HG02852 (cell line): ENCODE data around the gene ARL6IP5.

Experiments
- ATAC-seq: cut with Tn5 transposase; IDR thresholded peaks from one replicate; pipeline ENCODE4 v1.9.1; 2021; ENCODE audit warnings: mild to moderate bottlenecking, moderate library complexity; ENCODE audit not compliant: unreplicated experiment

Gene ARL6IP5

GRCh38 chr3:69085833-69086722 is 1.3 kb downstream of the ARL6IP5 start:
- ATAC-seq: no peak

- no peak for ATAC-seq
Observed at GRCh38 chr3:69087030-69087791, 2.5 kb downstream of the ARL6IP5 start.

- ATAC-seq: peak; percentile 15
Observed at GRCh38 chr3:69088063-69088462, 3.3 kb downstream of the ARL6IP5 start.

GRCh38 chr3:69090021-69090420 is 5.3 kb downstream of the ARL6IP5 start:
- ATAC-seq: no peak

GRCh38 chr3:69091389-69092029 is 6.8 kb downstream of the ARL6IP5 start:
- ATAC-seq: no peak

- ATAC-seq: peak; percentile 67
Observed at GRCh38 chr3:69092030-69092516, 7.3 kb downstream of the ARL6IP5 start.

GRCh38 chr3:69094467-69095205 is 9.9 kb downstream of the ARL6IP5 start:
- no peak for ATAC-seq

GRCh38 chr3:69095636-69096035 is 10.9 kb downstream of the ARL6IP5 start:
- no peak for ATAC-seq

GRCh38 chr3:69096299-69096698 is 11.6 kb downstream of the ARL6IP5 start:
- no peak for ATAC-seq

GRCh38 chr3:69097407-69098086 is 12.8 kb downstream of the ARL6IP5 start:
- no peak for ATAC-seq

- ATAC-seq: no peak
Observed at GRCh38 chr3:69099576-69099975, 14.8 kb downstream of the ARL6IP5 start.

- no peak for ATAC-seq
Observed at GRCh38 chr3:69102384-69102783, 17.6 kb downstream of the ARL6IP5 start.

- ATAC-seq: no peak
Observed at GRCh38 chr3:69103123-69103522, 18.4 kb downstream of the ARL6IP5 start.

- no peak for ATAC-seq
Observed at GRCh38 chr3:69104586-69104985, 19.8 kb downstream of the ARL6IP5 start.

- no peak for ATAC-seq
Observed at GRCh38 chr3:69105320-69105719, 20.6 kb downstream of the ARL6IP5 start.

GRCh38 chr3:69107841-69108240 is 23.1 kb downstream of the ARL6IP5 start:
- ATAC-seq: no peak

- no peak for ATAC-seq
Observed at GRCh38 chr3:69108811-69109210, 24.1 kb downstream of the ARL6IP5 start.

- no peak for ATAC-seq
Observed at GRCh38 chr3:69110941-69111546, 26.3 kb downstream of the ARL6IP5 start.

- ATAC-seq: no peak
Observed at GRCh38 chr3:69113536-69113935, 28.8 kb downstream of the ARL6IP5 start.

GRCh38 chr3:69115731-69116130 is 31.0 kb downstream of the ARL6IP5 start:
- no peak for ATAC-seq
